Measurements from ENCODE around the gene CDK2AP2.

DNA sequence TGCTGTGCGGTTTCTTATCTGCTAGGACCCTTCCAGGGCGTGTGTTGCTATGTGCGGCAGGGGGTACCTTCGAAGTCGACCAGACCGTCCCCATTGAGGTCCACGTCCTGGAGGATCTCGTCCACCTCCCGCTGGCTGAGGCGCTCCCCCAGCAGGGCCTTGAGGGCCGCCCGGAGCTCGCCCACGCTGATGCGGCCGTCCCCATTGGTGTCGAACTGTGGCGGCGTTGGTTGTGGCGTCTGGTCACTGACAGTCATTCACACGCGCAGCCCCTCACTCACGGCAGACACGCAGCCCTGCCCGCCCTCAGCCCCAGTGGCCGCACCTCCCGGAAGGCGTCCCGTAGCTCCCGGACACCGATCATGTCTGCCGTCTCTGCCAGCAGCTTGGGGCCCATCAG, 11.8 kb upstream of the CDK2AP2 start:
- no peak for TF ChIP-seq POLR2A (IDR thresholded peaks at IDR 0.05; ENCODE audit: low read depth, low read length)
- TF ChIP-seq CTCF (IDR thresholded peaks at IDR 0.05; ENCODE audit: extremely low read depth in 1 of 2, insufficient read depth in 1 of 2, low read depth in 1 of 2, low read length in 2 of 2): no peak
- TF ChIP-seq MAX (IDR thresholded peaks at IDR 0.05; ENCODE audit: insufficient read depth, insufficient read length): no peak
- no peak for TF ChIP-seq EZH2 (IDR thresholded peaks at IDR 0.05; ENCODE audit: borderline replicate concordance, low read depth, low read length, severe bottlenecking)
- TF ChIP-seq POLR2AphosphoS5 (IDR thresholded peaks at IDR 0.05; ENCODE audit: insufficient read depth, low read depth, low read length): no peak
- TF ChIP-seq GATA2 (IDR thresholded peaks at IDR 0.05; ENCODE audit: insufficient read depth, insufficient read length, low read depth, low read length): no peak
- TF ChIP-seq JUN (IDR thresholded peaks at IDR 0.05; ENCODE audit: borderline replicate concordance, insufficient read depth, insufficient read length, low read depth): no peak
- TF ChIP-seq FOS (IDR thresholded peaks at IDR 0.05; ENCODE audit: borderline replicate concordance, insufficient read depth, low read length): no peak
- TF ChIP-seq MYC (IDR thresholded peaks at IDR 0.05; ENCODE audit: low read depth, low read length): no peak

All from endothelial cell of umbilical vein (primary cell).